MM.1S (cell line): Measurements from ENCODE around the gene C1QB.

Experiments
- DNase-seq: peaks from one replicate; pipeline ENCODE4 v3.0.0-alpha.2; 2015
- H2AFZ ChIP-seq: fragments of 300-600 bp; sonication (generic); 2 replicates; pipeline ENCODE4 v1.6.0; 2016; ENCODE audit warnings: antibody characterized with exemption, low read length
- H3F3A ChIP-seq: fragments of 300-600 bp; sonication (generic); 2 replicates; pipeline ENCODE4 v1.6.1; 2016; ENCODE audit warnings: mild to moderate bottlenecking, antibody characterized with exemption, low read length, moderate library complexity, mixed read lengths; ENCODE audit not compliant: insufficient read depth
- H3K27ac ChIP-seq: fragments of 300-600 bp; sonication (generic); 2 replicates; pipeline ENCODE4 v1.5.1; 2016; ENCODE audit warnings: mild to moderate bottlenecking, low read length
- H3K27me3 ChIP-seq: fragments of 300-600 bp; sonication (generic); replicated peaks from 2 replicates; pipeline ENCODE4 v1.6.0; 2016; ENCODE audit warnings: low read length; ENCODE audit not compliant: insufficient read depth
- H3K36me3 ChIP-seq: fragments of 300-600 bp; sonication (generic); replicated peaks from 2 replicates; pipeline ENCODE4 v1.6.1; 2016; ENCODE audit warnings: mild to moderate bottlenecking, low read length, mixed read lengths; ENCODE audit not compliant: insufficient read depth
- H3K4me1 ChIP-seq: fragments of 300-600 bp; sonication (generic); 2 replicates; pipeline ENCODE4 v1.6.1; 2016; ENCODE audit warnings: low read length, mixed read lengths
- H3K4me2 ChIP-seq: fragments of 300-600 bp; sonication (generic); 2 replicates; pipeline ENCODE4 v1.6.0; 2016; ENCODE audit warnings: low read depth, low read length
- H3K4me3 ChIP-seq: fragments of 300-600 bp; sonication (generic); 2 replicates; pipeline ENCODE4 v1.5.1; 2016; ENCODE audit warnings: low read length, mixed read lengths
- H3K79me2 ChIP-seq: fragments of 300-600 bp; sonication (generic); 2 replicates; pipeline ENCODE4 v1.6.1; 2016; ENCODE audit warnings: mixed run types, low read length, mixed read lengths
- H3K9ac ChIP-seq: fragments of 300-600 bp; sonication (generic); 2 replicates; pipeline ENCODE4 v1.6.1; 2016; ENCODE audit warnings: low read length, mixed read lengths
- H3K9me2 ChIP-seq: fragments of 300-600 bp; sonication (generic); replicated peaks from 2 replicates; pipeline ENCODE4 v1.6.1; 2016; ENCODE audit warnings: mild to moderate bottlenecking, low read length, mixed read lengths; ENCODE audit not compliant: insufficient read depth
- H3K9me3 ChIP-seq: fragments of 300-600 bp; sonication (generic); replicated peaks from 2 replicates; pipeline ENCODE4 v1.6.1; 2016; ENCODE audit warnings: mild to moderate bottlenecking, low read length, mixed read lengths; ENCODE audit not compliant: insufficient read depth
- H4K20me1 ChIP-seq: fragments of 300-600 bp; sonication (generic); 2 replicates; pipeline ENCODE4 v1.6.1; 2016; ENCODE audit warnings: mild to moderate bottlenecking, low read length, moderate library complexity, mixed read lengths; ENCODE audit not compliant: insufficient read depth
- EZH2 ChIP-seq: fragments of 300-600 bp; sonication (generic); optimal IDR thresholded peaks from 2 replicates; pipeline ENCODE3; 2017; ENCODE audit warnings: low read depth, mild to moderate bottlenecking, antibody characterized with exemption, low read length, mixed read lengths
- EZH2phosphoT487 ChIP-seq: fragments of 300-600 bp; sonication (generic); IDR thresholded peaks from 2 replicates; pipeline ENCODE4 v1.6.1; 2018; ENCODE audit warnings: antibody characterized with exemption, low read length
- TF ChIP-seq, protein P1 (sequence below): fragments of 300-600 bp; sonication (generic); IDR thresholded peaks from 2 replicates; pipeline ENCODE4 v1.5.1; 2016; ENCODE audit warnings: antibody characterized with exemption, low read length, mixed read lengths

The C1QB gene

DNA sequence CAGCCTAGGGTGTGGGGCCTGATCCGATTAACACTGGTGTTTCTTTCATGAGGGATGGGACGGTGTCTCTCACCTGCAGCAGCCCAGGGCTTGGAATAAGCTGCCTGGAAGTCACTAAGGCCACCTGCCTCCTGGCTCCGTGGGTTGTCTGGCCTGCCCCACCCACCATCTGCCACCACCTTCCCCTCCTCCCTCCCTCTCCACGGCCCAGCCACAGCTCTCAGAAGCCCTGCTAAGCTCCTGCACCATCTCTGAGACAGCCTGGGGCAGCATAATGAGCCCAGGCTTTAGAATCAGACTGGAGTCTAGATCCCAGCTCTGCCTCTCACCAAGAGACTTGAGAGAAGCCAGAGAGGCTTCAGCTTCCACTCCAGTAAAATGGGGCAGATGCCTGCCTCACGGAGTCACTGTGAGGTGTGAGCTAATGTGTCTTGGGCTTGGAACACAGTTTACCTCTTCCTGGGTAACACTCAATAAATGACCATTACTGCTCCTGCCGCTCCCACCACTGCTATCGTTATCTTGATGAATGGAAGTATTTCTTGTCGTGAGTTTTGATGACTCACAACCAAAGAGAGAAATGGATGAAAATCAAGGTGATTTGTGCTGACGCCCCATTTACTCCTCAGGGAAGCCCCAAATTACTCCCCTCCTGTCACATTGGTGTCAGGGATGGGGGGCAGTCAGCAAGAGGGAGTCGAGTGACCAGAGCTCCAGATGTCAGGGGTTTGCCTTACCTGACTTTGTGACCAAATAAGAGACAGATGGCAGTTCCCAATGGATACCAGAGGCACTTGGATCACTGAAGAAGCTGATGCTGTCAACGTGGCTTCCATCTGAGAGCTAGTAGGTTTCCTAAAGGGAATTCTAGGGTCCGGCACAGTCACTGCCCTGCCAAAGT lies 40.1 kb upstream of the C1QB start:
- Histone ChIP-seq H3K9ac (no peak overlapping the region), H3K27me3 (peaks cover 90% of the 10 kb centered on the region), H3K9me2 (no peaks in the 10 kb centered on the region), H3K4me1 (no peaks in the 10 kb centered on the region), H3K36me3 (no peaks in the 10 kb centered on the region), H3K9me3 (no peaks in the 10 kb centered on the region), H2AFZ (no peak overlapping the region), H3K27ac (no peak overlapping the region), H3K4me3 (no peak overlapping the region), H3K4me2 (no peak overlapping the region), H3K79me2 (no peaks in the 10 kb centered on the region), H4K20me1 (no peaks in the 10 kb centered on the region), H3F3A (no peaks in the 10 kb centered on the region)
- DNase-seq, result no peak
- TF ChIP-seq EZH2, result no peak
- TF ChIP-seq, protein P1, sequence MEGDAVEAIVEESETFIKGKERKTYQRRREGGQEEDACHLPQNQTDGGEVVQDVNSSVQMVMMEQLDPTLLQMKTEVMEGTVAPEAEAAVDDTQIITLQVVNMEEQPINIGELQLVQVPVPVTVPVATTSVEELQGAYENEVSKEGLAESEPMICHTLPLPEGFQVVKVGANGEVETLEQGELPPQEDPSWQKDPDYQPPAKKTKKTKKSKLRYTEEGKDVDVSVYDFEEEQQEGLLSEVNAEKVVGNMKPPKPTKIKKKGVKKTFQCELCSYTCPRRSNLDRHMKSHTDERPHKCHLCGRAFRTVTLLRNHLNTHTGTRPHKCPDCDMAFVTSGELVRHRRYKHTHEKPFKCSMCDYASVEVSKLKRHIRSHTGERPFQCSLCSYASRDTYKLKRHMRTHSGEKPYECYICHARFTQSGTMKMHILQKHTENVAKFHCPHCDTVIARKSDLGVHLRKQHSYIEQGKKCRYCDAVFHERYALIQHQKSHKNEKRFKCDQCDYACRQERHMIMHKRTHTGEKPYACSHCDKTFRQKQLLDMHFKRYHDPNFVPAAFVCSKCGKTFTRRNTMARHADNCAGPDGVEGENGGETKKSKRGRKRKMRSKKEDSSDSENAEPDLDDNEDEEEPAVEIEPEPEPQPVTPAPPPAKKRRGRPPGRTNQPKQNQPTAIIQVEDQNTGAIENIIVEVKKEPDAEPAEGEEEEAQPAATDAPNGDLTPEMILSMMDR, result no peak
- no peak for TF ChIP-seq EZH2phosphoT487

DNA sequence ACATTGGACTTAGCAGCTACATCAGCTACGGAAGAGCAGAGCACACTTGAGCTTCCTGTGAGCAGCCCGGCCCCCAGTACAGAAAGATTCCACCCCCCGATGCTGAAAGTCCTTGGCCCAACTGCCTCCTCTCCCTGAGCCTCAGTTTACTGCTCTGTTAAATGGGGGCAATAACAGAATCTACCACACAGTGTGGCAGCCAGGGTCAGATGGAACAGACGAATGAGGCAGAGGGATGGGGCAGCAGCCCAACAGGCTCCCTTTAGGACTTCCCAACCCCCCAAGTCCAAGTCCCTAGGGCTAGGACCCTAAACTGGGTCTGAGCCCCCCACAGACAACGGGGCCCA lies 39.5 kb upstream of the C1QB start:
- TF ChIP-seq EZH2 (no peak), EZH2phosphoT487 (no peak)
- TF ChIP-seq, protein P1, result no peak
- H3K27me3 ChIP-seq, result peaks cover 92% of the 10 kb centered on the region

DNA sequence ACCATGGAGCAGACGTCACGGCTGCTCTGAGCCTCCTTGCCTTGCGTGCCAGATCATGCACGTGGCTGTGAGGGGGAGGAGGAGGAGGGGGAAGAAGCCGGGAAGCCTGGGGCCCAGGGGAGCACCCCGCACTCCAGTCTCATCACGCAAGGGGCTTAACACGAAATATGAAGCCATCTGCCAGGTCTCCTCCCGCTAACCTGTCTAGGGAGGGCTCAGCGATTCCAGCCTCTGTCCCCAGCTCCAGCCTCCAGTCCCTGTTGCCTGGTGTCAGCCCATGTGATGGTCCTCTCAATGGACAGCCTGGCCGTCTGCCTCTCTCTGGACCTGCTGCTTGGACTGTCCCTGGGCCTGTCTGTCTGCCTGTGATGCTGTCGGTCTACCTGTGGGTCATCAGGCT lies 39.1 kb upstream of the C1QB start:
- H3K4me3 ChIP-seq, result no peak overlapping the region
- no peak for DNase-seq
- TF ChIP-seq, protein P1, result no peak
- TF ChIP-seq EZH2 (no peak), EZH2phosphoT487 (no peak)
- H3K4me1 ChIP-seq, result no peaks in the 10 kb centered on the region
- H3K4me2 ChIP-seq, result no peak overlapping the region
- H2AFZ ChIP-seq, result no peak overlapping the region
- H3K27me3 ChIP-seq, result peaks cover 92% of the 10 kb centered on the region
- H3K9me3 ChIP-seq, result no peaks in the 10 kb centered on the region
- no peaks in the 10 kb centered on the region for H3K9me2 ChIP-seq
- H3K79me2 ChIP-seq, result no peaks in the 10 kb centered on the region
- no peaks in the 10 kb centered on the region for H4K20me1 ChIP-seq
- H3K36me3 ChIP-seq, result no peaks in the 10 kb centered on the region
- no peak overlapping the region for H3K27ac ChIP-seq
- H3K9ac ChIP-seq, result no peak overlapping the region
- H3F3A ChIP-seq, result no peaks in the 10 kb centered on the region

More for the DNA sequence above, 39.5 kb upstream of the C1QB start:
- no peak for DNase-seq
- no peak overlapping the region for H3K4me2 ChIP-seq
- no peaks in the 10 kb centered on the region for H3K9me3 ChIP-seq
- H2AFZ ChIP-seq, result no peak overlapping the region
- no peak overlapping the region for H3K4me3 ChIP-seq
- no peaks in the 10 kb centered on the region for H3F3A ChIP-seq
- no peaks in the 10 kb centered on the region for H4K20me1 ChIP-seq
- no peaks in the 10 kb centered on the region for H3K9me2 ChIP-seq
- H3K36me3 ChIP-seq, result no peaks in the 10 kb centered on the region
- H3K9ac ChIP-seq, result no peak overlapping the region
- H3K4me1 ChIP-seq, result no peaks in the 10 kb centered on the region
- no peaks in the 10 kb centered on the region for H3K79me2 ChIP-seq
- no peak overlapping the region for H3K27ac ChIP-seq
